Tibial nerve (tissue), 4 donors: ENCODE results near the gene MYH3. TPM values are rescaled to one million over a fixed set of nuclear protein-coding genes. Genes with fewer than 3 reads are reported as not detected.

Experiments
- DNase-seq, 2 donors: peaks; one replicate each; pipeline ENCODE4 v3.0.0-alpha.2; 2019; ENCODE audit warnings: low spot score in 2 of 2
- H3K27ac ChIP-seq, 4 donors: fragments of 200-600 bp; sonication (generic) in 3 of 4; one replicate each; pipeline ENCODE4 v1.5.1; 2017 to 2019; ENCODE audit warnings: mild to moderate bottlenecking in 1 of 4
- H3K27me3 ChIP-seq, 2 donors: fragments of 200-600 bp; sonication (generic) in 1 of 2; one replicate each; pipeline versions ENCODE4 v1.5.1 to v1.6.0; 2017 to 2019
- H3K36me3 ChIP-seq, 3 donors: fragments of 200-600 bp; sonication (generic); one replicate each; pipeline ENCODE4 v1.5.1; 2018 to 2019
- H3K4me1 ChIP-seq, 4 donors: fragments of 200-600 bp; sonication (generic) in 3 of 4; one replicate each; pipeline ENCODE4 v1.5.1; 2017 to 2019
- H3K4me3 ChIP-seq, 4 donors: fragments of 200-600 bp; sonication (generic) in 3 of 4; one replicate each; pipeline ENCODE4 v1.5.1; 2017 to 2019; ENCODE audit warnings: mild to moderate bottlenecking in 1 of 4, moderate library complexity in 1 of 4
- H3K9me3 ChIP-seq, 4 donors: fragments of 200-600 bp; sonication (generic) in 3 of 4; one replicate each; pipeline ENCODE4 v1.5.1; 2017 to 2019
- CTCF ChIP-seq, 5 experiments: fragments of 200-600 bp in 3 of 5; fragments of 450-650 bp in 2 of 5; sonication (generic) in 3 of 5; IDR thresholded peaks; one replicate each; pipeline ENCODE4 v1.5.1; 2016 to 2019; ENCODE audit warnings: antibody characterized with exemption in 5 of 5, mild to moderate bottlenecking in 3 of 5, moderate library complexity in 2 of 5
- EP300 ChIP-seq, 2 donors: sonication (generic); formaldehyde crosslinking; IDR thresholded peaks; one replicate each; pipeline ENCODE4 v1.6.1; 2017; ENCODE audit warnings: antibody characterized with exemption in 2 of 2, mild to moderate bottlenecking in 1 of 2
- POLR2A ChIP-seq, 2 donors: fragments of 450-650 bp; IDR thresholded peaks; one replicate each; pipeline ENCODE4 v1.6.1; 2017; ENCODE audit warnings: antibody characterized with exemption in 2 of 2, mild to moderate bottlenecking in 2 of 2, moderate library complexity in 2 of 2
- WGBS, 2 donors: methylation state at CpG; one replicate each; pipeline ENCODE4 v1.1.5; 2018; 5-methylcytosine and 5-hydroxymethylcytosine counted together
- total RNA-seq, 4 donors: library from RNA; depleted of rRNA; stranded (reverse); fragments of >200 nt; gene quantifications; one replicate each; pipeline ENCODE4 v1.1.0, GENCODE V29; 2016

The MYH3 gene
- total RNA-seq, 4 donors from 2014 or later: 0.59 to 8.1 (median 3.8) TPM

- TF ChIP-seq POLR2A (IDR thresholded peaks at IDR 0.05): no peak
- TF ChIP-seq EP300 (IDR thresholded peaks at IDR 0.05): no peak
- TF ChIP-seq CTCF (IDR thresholded peaks at IDR 0.05): no peak
- no peak for DNase-seq
- no peak overlapping the region for H3K4me3 ChIP-seq
- no peaks in the 10 kb centered on the region for H3K4me1 ChIP-seq
- no peak overlapping the region for H3K27ac ChIP-seq
- H3K9me3 ChIP-seq: no peaks in the 10 kb centered on the region
- H3K36me3 ChIP-seq: no peaks in the 10 kb centered on the region
- 89% methylated on average over 8 of the region's 8 CpGs for WGBS, 2 donors
- H3K27me3 ChIP-seq: no peaks in the 10 kb centered on the region
These were observed 52.6 kb downstream of the MYH3 start for GRCh38 chr17:10604521-10604920.

DNA sequence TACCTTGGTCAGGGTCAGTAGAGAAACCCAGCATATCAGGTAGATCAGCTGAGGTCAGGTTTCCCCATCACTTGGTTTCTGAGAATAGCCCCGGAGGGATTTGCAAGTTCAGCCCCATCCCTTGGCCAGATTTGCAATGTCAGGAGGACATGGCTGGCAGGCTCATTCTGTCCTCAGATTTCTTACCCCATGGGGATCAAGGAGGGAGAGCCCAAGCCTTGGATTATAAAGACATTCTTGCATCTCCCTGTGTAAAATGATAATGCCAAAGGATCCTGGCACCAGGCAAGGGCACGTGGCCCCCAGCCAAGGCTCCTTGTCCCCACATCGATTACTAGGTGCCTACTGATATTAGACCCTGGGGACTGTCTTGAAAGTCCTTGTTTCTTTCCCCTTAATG lies 53.2 kb downstream of the MYH3 start:
- Histone ChIP-seq H3K4me1 (no peaks in the 10 kb centered on the region), H3K4me3 (no peak overlapping the region), H3K27me3 (no peaks in the 10 kb centered on the region), H3K36me3 (no peaks in the 10 kb centered on the region), H3K27ac (no peak overlapping the region), H3K9me3 (no peaks in the 10 kb centered on the region)
- 67 to 90% methylated on average over 3 of the region's 3 CpGs for WGBS, 2 donors
- no peak for DNase-seq
- TF ChIP-seq EP300 (IDR thresholded peaks at IDR 0.05): no peak
- TF ChIP-seq POLR2A (IDR thresholded peaks at IDR 0.05): no peak
- TF ChIP-seq CTCF (IDR thresholded peaks at IDR 0.05): no peak

DNA sequence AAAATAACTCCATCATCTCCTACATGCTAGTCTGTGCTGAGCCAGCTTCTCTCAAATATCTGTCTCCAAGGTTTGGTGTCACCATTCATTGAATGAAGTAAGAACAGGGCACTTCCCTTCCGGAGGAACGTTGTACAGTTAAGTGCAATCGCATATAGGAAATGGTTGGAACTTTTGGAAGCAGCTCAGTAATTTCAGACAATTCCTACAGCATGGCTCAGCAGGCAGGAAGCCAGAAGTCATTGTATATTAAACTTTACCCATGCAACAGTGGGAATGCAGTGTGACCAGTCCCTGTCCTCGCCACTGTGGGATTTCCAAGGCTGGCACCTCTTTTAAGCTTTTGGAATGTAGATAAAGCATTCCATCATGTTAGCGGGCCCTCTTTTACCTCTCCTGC lies 56.5 kb downstream of the MYH3 start:
- Histone ChIP-seq H3K27me3 (no peaks in the 10 kb centered on the region), H3K9me3 (no peaks in the 10 kb centered on the region), H3K4me3 (no peak overlapping the region), H3K27ac (no peak overlapping the region), H3K4me1 (no peaks in the 10 kb centered on the region), H3K36me3 (no peaks in the 10 kb centered on the region)
- DNase-seq: no peak
- no peak for TF ChIP-seq EP300 (IDR thresholded peaks at IDR 0.05)
- no peak for TF ChIP-seq CTCF (IDR thresholded peaks at IDR 0.05)
- TF ChIP-seq POLR2A (IDR thresholded peaks at IDR 0.05): no peak
- WGBS, 2 donors: 53 to 54% methylated on average over 5 of the region's 5 CpGs

DNA sequence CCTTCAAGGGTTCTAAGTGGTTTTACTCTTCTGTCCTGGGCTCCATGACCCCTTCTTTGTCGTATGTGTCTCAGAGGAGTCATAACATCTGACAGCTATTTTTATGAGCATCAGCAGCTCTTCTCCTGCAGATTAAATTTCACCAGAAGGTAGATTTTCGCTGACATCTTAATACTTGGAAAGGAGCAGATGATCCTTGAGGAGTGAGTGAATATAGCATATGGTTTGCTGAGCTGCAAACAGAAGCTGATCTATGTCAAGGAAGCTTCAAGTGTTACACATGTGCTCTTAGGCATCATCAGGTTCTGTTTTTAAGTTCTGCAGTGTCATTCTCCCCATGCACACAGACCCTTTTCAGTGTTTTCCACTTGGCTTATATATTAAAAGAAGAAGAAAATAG lies 58.5 kb downstream of the MYH3 start:
- Histone ChIP-seq H3K4me3 (no peak overlapping the region), H3K27ac (no peak overlapping the region), H3K27me3 (no peaks in the 10 kb centered on the region), H3K9me3 (no peaks in the 10 kb centered on the region), H3K4me1 (no peaks in the 10 kb centered on the region), H3K36me3 (no peaks in the 10 kb centered on the region)
- no peak for DNase-seq
- TF ChIP-seq EP300 (IDR thresholded peaks at IDR 0.05) (no peak), POLR2A (IDR thresholded peaks at IDR 0.05) (no peak), CTCF (IDR thresholded peaks at IDR 0.05) (no peak)
- WGBS, 2 donors: 41 to 54% methylated on average over 2 of the region's 2 CpGs

DNA sequence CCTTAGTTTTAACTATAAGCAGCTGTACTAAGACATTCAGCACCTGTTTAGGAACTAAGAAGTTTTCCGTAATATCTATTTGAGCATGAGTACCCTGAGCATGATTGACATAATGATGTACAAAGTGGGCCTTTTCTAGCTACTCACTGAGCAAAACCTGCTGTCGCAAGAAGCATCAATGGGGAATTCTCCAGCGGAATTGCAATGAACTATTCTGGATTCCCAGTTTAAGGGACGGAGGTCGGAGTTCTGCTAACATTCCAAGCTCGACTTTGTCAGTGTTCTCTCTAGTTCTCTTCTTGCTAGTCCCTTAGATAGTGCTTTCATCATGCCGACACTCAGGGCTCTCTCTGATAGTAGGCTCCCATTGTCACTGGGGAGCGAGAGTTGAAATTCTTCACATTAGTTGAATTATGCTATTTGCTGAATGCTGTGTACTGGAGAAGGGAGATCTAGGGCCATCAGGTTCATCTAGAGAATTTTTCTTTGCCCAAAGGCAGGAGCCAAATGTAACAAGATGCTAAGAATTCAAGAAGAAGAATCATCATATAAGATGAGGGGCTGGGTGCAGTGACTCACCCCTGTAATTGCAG lies 67.5 kb downstream of the MYH3 start:
- Histone ChIP-seq H3K27ac (no peak overlapping the region), H3K4me3 (no peak overlapping the region), H3K9me3 (no peaks in the 10 kb centered on the region), H3K36me3 (no peaks in the 10 kb centered on the region), H3K27me3 (no peaks in the 10 kb centered on the region), H3K4me1 (no peaks in the 10 kb centered on the region)
- WGBS, 2 donors: 80 to 86% methylated on average over 8 of the region's 8 CpGs
- TF ChIP-seq POLR2A (IDR thresholded peaks at IDR 0.05): no peak
- TF ChIP-seq EP300 (IDR thresholded peaks at IDR 0.05): no peak
- no peak for TF ChIP-seq CTCF (IDR thresholded peaks at IDR 0.05)
- DNase-seq: no peak
